Type B pancreatic cell (in vitro differentiated cells): Measurements from ENCODE around the gene UFSP1. TPM values are rescaled to one million over a fixed set of nuclear protein-coding genes. Genes with fewer than 3 reads are reported as not detected.

Source experiments
- DNase-seq: peaks from one replicate; pipeline ENCODE4 v3.0.0; 2021; ENCODE audit warnings: mixed read lengths; ENCODE audit not compliant: unreplicated experiment; ENCODE audit errors: extremely low spot score
- H3K27ac Mint-ChIP-seq: 2 replicates; pipeline ENCODE4 v1.8.0; 2021; ENCODE audit warnings: mild to moderate bottlenecking, mixed read lengths
- H3K27me3 Mint-ChIP-seq: 2 replicates; pipeline ENCODE4 v1.8.0; 2021; ENCODE audit warnings: mixed read lengths
- H3K36me3 Mint-ChIP-seq: 2 replicates; pipeline ENCODE4 v1.8.0; 2021; ENCODE audit warnings: mixed read lengths
- H3K4me1 Mint-ChIP-seq: one replicate; pipeline ENCODE4 v1.8.0; 2021; ENCODE audit warnings: mixed read lengths; ENCODE audit not compliant: unreplicated experiment
- H3K4me3 Mint-ChIP-seq: 2 replicates; pipeline ENCODE4 v1.8.0; 2021; ENCODE audit warnings: mild to moderate bottlenecking, mixed read lengths
- H3K9me3 Mint-ChIP-seq: 2 replicates; pipeline ENCODE4 v1.8.0; 2021; ENCODE audit warnings: mixed read lengths
- total RNA-seq: library from RNA; stranded (reverse); gene quantifications from 2 replicates; pipeline ENCODE4 v1.2.1, GENCODE V29; 2021; ENCODE audit warnings: low replicate concordance
- TF ChIP-seq, protein P1 (sequence below): fragments of 200-600 bp; sonication (generic); conservative IDR thresholded peaks from 2 replicates; pipeline ENCODE4 v1.5.0; 2021; ENCODE audit warnings: antibody characterized with exemption, mild to moderate bottlenecking

UFSP1 gene
- total RNA-seq, 1 donor from 2014 or later = 6.3 TPM

DNA sequence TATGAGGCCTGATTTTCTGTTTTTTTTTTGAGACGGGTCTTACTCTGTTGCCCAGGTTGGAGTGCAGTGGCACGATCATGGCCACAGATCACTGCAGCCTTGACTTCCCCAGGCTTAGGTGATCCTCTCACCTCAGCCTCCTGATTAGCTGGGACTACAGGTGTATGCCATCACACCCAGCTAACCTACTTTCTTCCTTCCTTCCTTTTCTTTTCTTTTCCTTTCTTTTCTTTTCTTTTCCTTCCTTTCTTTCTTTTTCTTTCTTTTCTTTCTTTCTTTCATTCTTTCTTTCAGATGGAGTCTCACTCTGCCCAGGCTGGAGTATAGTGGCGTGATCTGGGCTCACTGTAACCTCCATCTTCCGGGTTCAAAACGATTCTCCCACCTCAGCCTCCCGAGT is 10.8 kb downstream of the UFSP1 start:
- Mint-ChIP-seq H3K27ac (peak overlapping the region; percentile 52), H3K36me3 (peaks cover 38% of the 10 kb centered on the region), H3K9me3 (no peaks in the 10 kb centered on the region), H3K4me3 (peak overlapping the region; percentile 47), H3K4me1 (peaks cover 42% of the 10 kb centered on the region), H3K27me3 (no peaks in the 10 kb centered on the region)
- DNase-seq = no peak
- TF ChIP-seq, protein P1, sequence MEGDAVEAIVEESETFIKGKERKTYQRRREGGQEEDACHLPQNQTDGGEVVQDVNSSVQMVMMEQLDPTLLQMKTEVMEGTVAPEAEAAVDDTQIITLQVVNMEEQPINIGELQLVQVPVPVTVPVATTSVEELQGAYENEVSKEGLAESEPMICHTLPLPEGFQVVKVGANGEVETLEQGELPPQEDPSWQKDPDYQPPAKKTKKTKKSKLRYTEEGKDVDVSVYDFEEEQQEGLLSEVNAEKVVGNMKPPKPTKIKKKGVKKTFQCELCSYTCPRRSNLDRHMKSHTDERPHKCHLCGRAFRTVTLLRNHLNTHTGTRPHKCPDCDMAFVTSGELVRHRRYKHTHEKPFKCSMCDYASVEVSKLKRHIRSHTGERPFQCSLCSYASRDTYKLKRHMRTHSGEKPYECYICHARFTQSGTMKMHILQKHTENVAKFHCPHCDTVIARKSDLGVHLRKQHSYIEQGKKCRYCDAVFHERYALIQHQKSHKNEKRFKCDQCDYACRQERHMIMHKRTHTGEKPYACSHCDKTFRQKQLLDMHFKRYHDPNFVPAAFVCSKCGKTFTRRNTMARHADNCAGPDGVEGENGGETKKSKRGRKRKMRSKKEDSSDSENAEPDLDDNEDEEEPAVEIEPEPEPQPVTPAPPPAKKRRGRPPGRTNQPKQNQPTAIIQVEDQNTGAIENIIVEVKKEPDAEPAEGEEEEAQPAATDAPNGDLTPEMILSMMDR = no peak

DNA sequence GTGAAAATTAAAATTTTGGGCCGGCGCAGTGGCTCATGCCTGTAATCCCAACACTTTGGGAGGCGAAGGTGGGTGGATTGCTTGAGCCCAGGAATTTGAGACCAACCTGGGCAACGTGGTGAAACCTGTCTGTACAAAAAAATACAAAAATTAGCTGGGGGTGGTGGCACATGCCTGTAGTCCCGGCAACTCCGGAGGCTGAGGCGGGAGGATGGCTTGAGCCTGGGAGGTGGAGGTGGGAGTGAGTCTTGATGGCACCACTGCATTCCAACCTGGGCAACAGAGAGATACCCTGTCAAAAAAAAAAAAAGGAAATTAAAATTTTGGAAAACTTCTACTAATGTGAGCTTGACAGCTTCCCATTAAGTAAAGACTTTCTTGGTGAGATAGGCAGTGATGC is 11.5 kb downstream of the UFSP1 start:
- Mint-ChIP-seq H3K36me3 (peaks cover 40% of the 10 kb centered on the region), H3K27ac (peak overlapping the region; percentile 14), H3K4me1 (peaks cover 42% of the 10 kb centered on the region)

DNA sequence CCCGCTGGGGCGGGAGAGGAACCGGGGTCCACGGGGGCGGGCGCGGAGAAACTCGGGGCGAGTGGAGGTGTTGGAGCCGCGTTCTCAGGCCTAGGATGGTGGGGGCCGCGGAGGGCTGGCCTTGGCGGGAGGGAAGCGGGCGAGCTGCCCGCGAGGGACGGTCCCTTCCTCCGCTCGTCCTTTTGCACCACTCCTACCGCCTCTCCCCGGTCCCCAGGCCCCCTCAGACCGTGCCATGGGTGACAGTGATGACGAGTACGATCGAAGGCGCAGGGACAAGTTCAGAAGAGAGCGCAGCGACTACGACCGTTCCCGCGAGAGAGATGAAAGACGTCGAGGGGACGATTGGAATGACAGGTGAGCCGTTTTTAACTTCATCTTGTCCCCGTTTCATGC is 14.2 kb downstream of the UFSP1 start:
- no peaks in the 10 kb centered on the region for H3K27me3 Mint-ChIP-seq
- H3K27ac Mint-ChIP-seq = peak overlapping the region; percentile 99
- no peak for DNase-seq
- peaks cover 46% of the 10 kb centered on the region for H3K36me3 Mint-ChIP-seq
- no peaks in the 10 kb centered on the region for H3K9me3 Mint-ChIP-seq
- TF ChIP-seq, protein P1 = no peak
- peaks cover 38% of the 10 kb centered on the region for H3K4me1 Mint-ChIP-seq
- peak overlapping the region; percentile 99 for H3K4me3 Mint-ChIP-seq

More for the DNA sequence above, 11.5 kb downstream of the UFSP1 start:
- Mint-ChIP-seq H3K4me3 (peak overlapping the region; percentile 47), H3K9me3 (no peaks in the 10 kb centered on the region), H3K27me3 (no peaks in the 10 kb centered on the region)
- TF ChIP-seq, protein P1 = no peak
- no peak for DNase-seq

DNA sequence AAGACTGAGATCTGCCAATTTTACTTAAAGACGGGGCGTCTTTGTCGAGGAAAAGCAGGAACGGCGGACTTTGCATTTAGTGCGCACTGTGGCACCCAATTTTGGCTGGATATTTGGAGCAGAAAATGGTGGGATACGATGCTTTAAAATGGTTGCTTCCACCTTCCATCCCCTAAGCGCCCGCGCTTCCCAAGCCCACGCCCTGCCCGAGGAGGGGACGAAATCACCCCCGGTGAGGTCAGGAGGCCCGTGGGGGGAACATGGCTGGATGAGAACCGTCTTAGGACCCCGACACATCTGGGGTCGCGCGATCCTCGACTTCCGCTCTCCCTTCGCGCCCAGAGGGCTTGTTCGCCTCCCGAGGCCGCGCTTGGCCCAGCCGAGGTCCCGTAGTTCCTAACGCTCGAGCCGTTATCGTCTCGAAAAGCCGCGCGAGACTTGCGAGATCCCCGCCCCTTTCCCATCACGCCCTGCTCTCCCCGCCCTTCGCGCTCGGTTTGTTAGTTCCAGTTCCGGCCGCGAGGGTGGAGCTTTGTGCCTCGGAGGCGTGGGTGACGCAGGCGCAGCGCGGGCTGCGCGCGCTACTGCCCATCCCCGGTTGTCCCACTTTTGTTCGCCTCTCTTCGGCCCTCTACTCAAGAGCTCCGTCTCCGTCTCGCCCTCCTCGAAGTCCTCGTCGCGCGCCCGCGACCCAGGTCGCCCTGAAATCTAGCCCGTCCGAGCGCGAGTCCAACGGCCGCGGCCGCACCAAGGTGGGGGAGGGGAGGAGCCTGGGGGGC is 14.7 kb downstream of the UFSP1 start, which contains the start of gene SRRT:
Gene SRRT, plus strand, starts transcription at position 527 of the 779 bp plus-strand sequence. CDS start 488 bp downstream, outside the sequence.
- no peaks in the 10 kb centered on the region for H3K9me3 Mint-ChIP-seq
- no peaks in the 10 kb centered on the region for H3K27me3 Mint-ChIP-seq
- H3K27ac Mint-ChIP-seq = peak within 1 kb of the TSS; percentile 99
- peaks cover 43% of the 10 kb centered on the region for H3K36me3 Mint-ChIP-seq
- peak; percentile 98 for DNase-seq
- H3K4me3 Mint-ChIP-seq = peak within 1 kb of the TSS; percentile 99
- peaks cover 35% of the 10 kb centered on the region for H3K4me1 Mint-ChIP-seq
- TF ChIP-seq, protein P1 = peak; percentile 69

DNA sequence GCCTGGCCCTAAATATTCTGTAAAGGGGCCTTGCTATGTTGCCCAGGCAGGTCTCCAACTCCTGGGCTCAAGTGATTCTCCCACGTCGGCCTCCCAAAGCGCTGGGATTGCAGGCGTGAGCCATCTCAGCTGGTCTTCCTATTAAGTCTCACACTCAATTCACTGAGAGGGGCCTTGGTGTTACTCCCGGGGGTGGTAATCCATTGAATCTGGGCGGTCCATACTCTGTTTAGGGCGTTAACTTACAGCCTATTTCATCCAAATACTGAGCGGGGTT is 15.3 kb downstream of the UFSP1 start:
- Mint-ChIP-seq H3K9me3 (no peaks in the 10 kb centered on the region), H3K27ac (peak overlapping the region; percentile 99), H3K27me3 (no peaks in the 10 kb centered on the region), H3K36me3 (peaks cover 41% of the 10 kb centered on the region), H3K4me1 (peaks cover 33% of the 10 kb centered on the region), H3K4me3 (peak overlapping the region; percentile 99)
- TF ChIP-seq, protein P1 = no peak
- no peak for DNase-seq
